K562 (cell line): ENCODE measurements around the gene RTL10. TPM values are rescaled to one million over a fixed set of nuclear protein-coding genes. Genes with fewer than 3 reads are reported as not detected.

Experiments
- CBX3 ChIP-seq, 2 experiments: IDR thresholded peaks; 1 replicate in 1 of 2; 2 replicates in 1 of 2; pipeline ENCODE4 v1.6.1; 2012; ENCODE audit warnings: inconsistent platforms in 2 of 2, low read length in 2 of 2, borderline replicate concordance in 1 of 2, control low read depth in 1 of 2
- HCFC1 ChIP-seq: IDR thresholded peaks from 2 replicates; pipeline ENCODE4 v1.6.1; 2012; ENCODE audit warnings: low read depth, low read length, improper control_type of control experiment
- HDAC1 ChIP-seq, 2 experiments: fragments of 450-650 bp; IDR thresholded peaks; 2 replicates each; pipeline ENCODE4 v1.6.1; 2016 to 2017; ENCODE audit warnings: inconsistent platforms in 1 of 2, mild to moderate bottlenecking in 1 of 2, moderate library complexity in 1 of 2
- SLC30A9 ChIP-seq: fragments of 250-450 bp; sonication (Bioruptor Pico); IDR thresholded peaks from 2 replicates; pipeline ENCODE4 v1.8.0; 2022; ENCODE audit warnings: mild to moderate bottlenecking, moderate library complexity
- SP2 ChIP-seq: IDR thresholded peaks from 2 replicates; pipeline ENCODE4 v1.6.1; 2011; ENCODE audit warnings: mild to moderate bottlenecking, low read depth, low read length, moderate library complexity; ENCODE audit not compliant: poor library complexity, severe bottlenecking; ENCODE audit errors: extremely low read depth
- SRSF1 ChIP-seq: fragments of 200-400 bp; formaldehyde crosslinking; IDR thresholded peaks from 2 replicates; pipeline ENCODE4 v1.6.1; 2017; ENCODE audit warnings: mild to moderate bottlenecking, low read depth, low read length, moderate library complexity
- TAF15 ChIP-seq: fragments of 200-400 bp; formaldehyde crosslinking; IDR thresholded peaks from 2 replicates; pipeline ENCODE4 v1.6.1; 2017; ENCODE audit warnings: mild to moderate bottlenecking, low read depth, low read length, moderate library complexity
- TCF7 ChIP-seq: sonication (generic); IDR thresholded peaks from 2 replicates; pipeline ENCODE4 v1.6.1; 2016; ENCODE audit warnings: antibody characterized with exemption, borderline replicate concordance
- ZBTB40 ChIP-seq, 2 experiments: fragments of 450-650 bp in 1 of 2; sonication (generic) in 1 of 2; formaldehyde crosslinking in 1 of 2; IDR thresholded peaks; 2 replicates each; pipeline versions ENCODE4 v1.7.1 to v1.9.0; 2016 to 2022; ENCODE audit warnings: inconsistent platforms in 1 of 2, mild to moderate bottlenecking in 1 of 2, missing genetic modification reagents in 1 of 2
- ZFP91 ChIP-seq: sonication (generic); formaldehyde crosslinking; IDR thresholded peaks from 2 replicates; pipeline ENCODE4 v1.8.0; 2022; ENCODE audit warnings: mild to moderate bottlenecking, missing genetic modification reagents
- ZNF165 ChIP-seq: fragments of 250-450 bp; sonication (Bioruptor Pico); IDR thresholded peaks from 2 replicates; pipeline ENCODE4 v1.4.0; 2020; ENCODE audit warnings: borderline replicate concordance
- ZNF764 ChIP-seq: fragments of 250-450 bp; sonication (Bioruptor Pico); IDR thresholded peaks from 2 replicates; pipeline ENCODE4 v1.4.0; 2020; ENCODE audit warnings: low read depth, mild to moderate bottlenecking, moderate library complexity
- ZSCAN29 ChIP-seq: fragments of 450-650 bp; IDR thresholded peaks from 2 replicates; pipeline ENCODE4 v1.6.1; 2017
- polyA plus RNA-seq, 8 experiments: library from polyadenylated mRNA; depleted of rRNA in 4 of 8; stranded (reverse) in 5 of 8; unstranded in 3 of 8; fragments of >200 nt; fragmentation: Nextera tagmentation in 2 of 8; fragmentation: Illumina TruSeq in 1 of 8; extraction: Ambion mirVana in 2 of 8; extraction: Trizol in 1 of 8; gene quantifications; 2 replicates each; pipeline versions ENCODE4 v1.2.1 to v1.2.3, GENCODE V29; 2011 to 2014; ENCODE audit warnings: inconsistent platforms in 1 of 8, missing spikeins in 1 of 8
- total RNA-seq, 7 experiments: library from RNA; depleted of rRNA in 6 of 7; stranded (reverse); fragments of >200 nt in 6 of 7; fragmentation: Illumina TruSeq in 2 of 7; extraction: Trizol in 2 of 7; gene quantifications; 2 replicates each; pipeline versions ENCODE4 v1.2.1 to v1.2.3, GENCODE V29; 2011 to 2021; ENCODE audit warnings: low replicate concordance in 1 of 7

The RTL10 gene
- total and polyA plus RNA-seq, 9 of the 15 experiments (the other 6 are each of a cell fraction or from before 2014, with no cell fraction given), result 19.8 to 75.5 (median 32.5) TPM

- TF ChIP-seq ZBTB40 (IDR thresholded peaks at IDR 0.05) (no peak), ZBTB40 (CRISPR knock-in tag; IDR thresholded peaks at IDR 0.05) (no peak), ZFP91 (CRISPR knock-in tag) (no peak), SLC30A9 (CRISPR knock-in tag) (no peak), ZNF165 (0 out of 2 replicates have a peak, but pooled peaks have one; percentile 9), HCFC1 (no peak), ZSCAN29 (no peak), HDAC1 (IDR thresholded peaks at IDR 0.05) (no peak), SP2 (no peak), CBX3 (IDR thresholded peaks at IDR 0.05; ENCODE audit: borderline replicate concordance in 1 of 2, low read length in 2 of 2) (peak in 1 of 2 experiments; percentile 80; a peak in 2 of 3 replicates), SRSF1 (no peak), TAF15 (0 out of 2 replicates have a peak, but pooled peaks have one; percentile 48), TCF7 (no peak), ZNF764 (CRISPR knock-in tag) (peak; percentile 46; the same call in 1 of the 2 replicates)
Observed at GRCh38 chr22:19846620-19847344, 7.9 kb downstream of the RTL10 start (continued).
